Keratinocyte (primary cell): ENCODE data around the gene SMPD3. TPM values are rescaled to one million over a fixed set of nuclear protein-coding genes. Genes with fewer than 3 reads are reported as not detected.

Experiments used
- DNase-seq: peaks from one replicate; pipeline ENCODE4 v3.0.0-alpha.2; 2011; ENCODE audit warnings: low read depth, missing footprints, low spot score
- FAIRE-seq: peaks from 2 replicates; lab custom pipeline; 2011; peaks lifted over from hg19 to GRCh38; lab: Jason Lieb, UNC
- H2AFZ ChIP-seq: 2 replicates; pipeline ENCODE4 v1.6.0; 2012; ENCODE audit warnings: low read length, control low read depth, inconsistent platforms; ENCODE audit not compliant: control insufficient read depth
- H3K27ac ChIP-seq: 2 replicates; pipeline ENCODE4 v1.5.1; 2011; ENCODE audit warnings: low read length; ENCODE audit not compliant: control insufficient read depth, insufficient read depth
- H3K27me3 ChIP-seq: 3 replicates; pipeline ENCODE4 v1.6.0; 2011; ENCODE audit warnings: low read length; ENCODE audit not compliant: control insufficient read depth, insufficient read depth; ENCODE audit errors: extremely low read depth
- H3K36me3 ChIP-seq, 2 experiments: 2 replicates in 1 of 2; 3 replicates in 1 of 2; pipeline ENCODE4 v1.5.1; 2011; ENCODE audit warnings: low read length in 2 of 2, mild to moderate bottlenecking in 1 of 2; ENCODE audit not compliant: control insufficient read depth in 2 of 2, insufficient read depth in 2 of 2; ENCODE audit errors: extremely low read depth in 1 of 2
- H3K4me1 ChIP-seq: 3 replicates; pipeline ENCODE4 v1.5.1; 2011; ENCODE audit warnings: low read length; ENCODE audit not compliant: control insufficient read depth, insufficient read depth; ENCODE audit errors: extremely low read depth
- H3K4me2 ChIP-seq: 3 replicates; pipeline ENCODE4 v1.6.0; 2011; ENCODE audit warnings: low read depth, low read length; ENCODE audit not compliant: control insufficient read depth, insufficient read depth; ENCODE audit errors: extremely low read depth
- H3K4me3 ChIP-seq, 3 experiments: fragments of 200-600 bp in 1 of 3; sonication (generic) in 1 of 3; 2 replicates in 2 of 3; 3 replicates in 1 of 3; pipeline ENCODE4 v1.5.1; 2011 to 2016; ENCODE audit warnings: low read length in 3 of 3, mild to moderate bottlenecking in 3 of 3, control low read depth in 2 of 3, inconsistent platforms in 1 of 3, low read depth in 1 of 3, mixed read lengths in 1 of 3, mixed run types in 1 of 3, moderate library complexity in 1 of 3; ENCODE audit not compliant: control insufficient read depth in 2 of 3, insufficient read depth in 2 of 3; ENCODE audit errors: extremely low read depth in 1 of 3
- H3K79me2 ChIP-seq: 2 replicates; pipeline ENCODE4 v1.6.0; 2012; ENCODE audit warnings: low read length; ENCODE audit not compliant: control insufficient read depth, insufficient read depth
- H3K9ac ChIP-seq: 3 replicates; pipeline ENCODE4 v1.6.0; 2011; ENCODE audit warnings: low read length; ENCODE audit not compliant: control insufficient read depth, insufficient read depth; ENCODE audit errors: extremely low read depth
- H3K9me1 ChIP-seq: 3 replicates; pipeline ENCODE4 v1.6.0; 2011; ENCODE audit warnings: low read length; ENCODE audit not compliant: control insufficient read depth, insufficient read depth; ENCODE audit errors: extremely low read depth
- H3K9me3 ChIP-seq: 2 replicates; pipeline ENCODE4 v1.5.1; 2012; ENCODE audit warnings: low read depth, low read length; ENCODE audit not compliant: control insufficient read depth
- H4K20me1 ChIP-seq: 3 replicates; pipeline ENCODE4 v1.6.0; 2011; ENCODE audit warnings: low read length; ENCODE audit not compliant: control insufficient read depth, insufficient read depth; ENCODE audit errors: extremely low read depth
- CTCF ChIP-seq, 3 experiments: IDR thresholded peaks in 1 of 3; conservative IDR thresholded peaks in 1 of 3; optimal IDR thresholded peaks in 1 of 3; 2 replicates in 2 of 3; 3 replicates in 1 of 3; pipeline versions ENCODE3 to v1.5.1; 2011; ENCODE audit warnings: low read length in 3 of 3, mild to moderate bottlenecking in 3 of 3, moderate library complexity in 2 of 3, control low read depth in 1 of 3, inconsistent platforms in 1 of 3; ENCODE audit not compliant: insufficient read depth in 2 of 3; ENCODE audit errors: extremely low read depth in 1 of 3
- EZH2 ChIP-seq: IDR thresholded peaks from one replicate; pipeline ENCODE4 v1.6.1; 2012; ENCODE audit warnings: inconsistent platforms, mild to moderate bottlenecking, low read length, moderate library complexity
- dilution Hi-C: fragments of 300-500 bp; cut with MboI; formaldehyde crosslinking; loops from one replicate; pipeline ENCODE4 v1.7.0; 2020; ENCODE audit warnings: low sequenced_read_pairs; ENCODE audit not compliant: extremely low pct_ligation_motif_present
- polyA plus RNA-seq, 5 experiments: library from polyadenylated mRNA; depleted of rRNA in 3 of 5; stranded (reverse) in 3 of 5; stranded (forward) in 1 of 5; unstranded in 1 of 5; fragments of >200 nt; gene quantifications; 1 replicate in 1 of 5; 2 replicates in 3 of 5; 3 replicates in 1 of 5; pipeline versions ENCODE4 v1.2.1 to v1.2.3, GENCODE V29; 2011 to 2012; ENCODE audit warnings: missing spikeins in 2 of 5, low read depth in 1 of 5, low replicate concordance in 1 of 5

SMPD3 gene
- polyA plus RNA-seq, 1 donor (not counting 4 experiments of a cell fraction or from before 2014, with no cell fraction given) = 0.34 TPM

- dilution Hi-C loops = no loop called here
- Histone ChIP-seq H3K27me3 (peaks cover 6% of the 10 kb centered on the region), H2AFZ (no peak overlapping the region), H4K20me1 (no peaks in the 10 kb centered on the region), H3K9ac (no peak overlapping the region), H3K79me2 (no peaks in the 10 kb centered on the region), H3K4me3 (no peak overlapping the region), H3K4me2 (no peak overlapping the region), H3K36me3 (no peaks in the 10 kb centered on the region), H3K9me1 (no peaks in the 10 kb centered on the region), H3K9me3 (no peaks in the 10 kb centered on the region), H3K27ac (no peak overlapping the region), H3K4me1 (no peaks in the 10 kb centered on the region)
- DNase-seq (no peak), FAIRE-seq (no peak)
- TF ChIP-seq CTCF (optimal IDR thresholded peaks at IDR 0.05 in 1 of 3, IDR thresholded peaks at IDR 0.05 in 1 of 3, conservative IDR thresholded peaks at IDR 0.05 in 1 of 3; ENCODE audit: extremely low read depth in 1 of 3, insufficient read depth in 2 of 3, low read length in 3 of 3) (no peak), EZH2 (no peak)
These were observed 67.0 kb downstream of the SMPD3 start for GRCh38 chr16:68381363-68381724.

GRCh38 chr16:68380676-68381362 lies 67.5 kb downstream of the SMPD3 start:
- FAIRE-seq (no peak), DNase-seq (no peak)
- Histone ChIP-seq H3K79me2 (no peaks in the 10 kb centered on the region), H3K9ac (no peak overlapping the region), H3K9me3 (no peaks in the 10 kb centered on the region), H3K4me3 (no peak overlapping the region), H2AFZ (no peak overlapping the region), H3K9me1 (no peaks in the 10 kb centered on the region), H3K27ac (no peak overlapping the region), H3K27me3 (peaks cover 8% of the 10 kb centered on the region), H3K4me2 (no peak overlapping the region), H3K4me1 (no peaks in the 10 kb centered on the region), H3K36me3 (no peaks in the 10 kb centered on the region), H4K20me1 (no peaks in the 10 kb centered on the region)
- dilution Hi-C loops = no loop called here
- TF ChIP-seq EZH2 (no peak), CTCF (optimal IDR thresholded peaks at IDR 0.05 in 1 of 3, IDR thresholded peaks at IDR 0.05 in 1 of 3, conservative IDR thresholded peaks at IDR 0.05 in 1 of 3; ENCODE audit: extremely low read depth in 1 of 3, insufficient read depth in 2 of 3, low read length in 3 of 3) (no peak)
